Motor neuron (in vitro differentiated cells): ENCODE results near the gene NUDT6. TPM values are rescaled to one million over a fixed set of nuclear protein-coding genes. Genes with fewer than 3 reads are reported as not detected.
"Not testable (repeated sequence)": the region's sequence is repeated elsewhere in the genome, so short reads cannot be mapped to it uniquely, and the experiment has no call there.

Source experiments
- ATAC-seq, 8 experiments: fragments of 200-7000 bp; cut with Tn5 transposase; replicated peaks in 6 of 8; 2 replicates each; pipeline ENCODE4 v1.8.0; 2021; ENCODE audit warnings: mild to moderate bottlenecking in 8 of 8, moderate library complexity in 8 of 8
- H3K27ac ChIP-seq, 2 donors: fragments of 250-450 bp; sonication (Bioruptor Pico); 2 replicates each; pipeline ENCODE4 v1.9.0; 2021; ENCODE audit warnings: antibody characterized with exemption in 2 of 2, mild to moderate bottlenecking in 2 of 2, moderate library complexity in 1 of 2
- H3K4me1 ChIP-seq, 2 donors: fragments of 250-450 bp; sonication (Bioruptor Pico); replicated peaks in 1 of 2; 2 replicates each; pipeline ENCODE4 v1.6.1; 2021; ENCODE audit warnings: antibody characterized with exemption in 2 of 2, mild to moderate bottlenecking in 2 of 2, moderate library complexity in 1 of 2
- H3K4me3 ChIP-seq, 5 donors: fragments of 250-450 bp; sonication (Bioruptor Pico); 2 replicates each; pipeline ENCODE4 v1.9.0; 2021; ENCODE audit warnings: antibody characterized with exemption in 5 of 5, mild to moderate bottlenecking in 5 of 5, moderate library complexity in 4 of 5
- WGBS, 10 experiments: fragments of 450-650 bp; shearing (Covaris generic); methylation state at CpG; one replicate each; pipeline ENCODE4 v1.0.0; 2022; 5-methylcytosine and 5-hydroxymethylcytosine counted together
- in situ Hi-C, 9 experiments: fragments of 400-800 bp; cut with MboI; loops; one replicate each; pipeline ENCODE4 v1.15.0; 2021; ENCODE audit warnings: low sequenced_read_pairs in 9 of 9, low pct_unique_long_range_greater_than_20kb in 2 of 9; ENCODE audit not compliant: unreplicated experiment in 9 of 9
- total RNA-seq, 8 experiments: library from RNA; unstranded; fragments of 300-600 nt; gene quantifications; 2 replicates each; pipeline versions ENCODE4 v1.2.3 to v1.2.4, GENCODE V29; 2022

NUDT6 gene
- total RNA-seq, 8 experiments from 2014 or later = 6.6 to 14.2 (median 9.7) TPM

DNA sequence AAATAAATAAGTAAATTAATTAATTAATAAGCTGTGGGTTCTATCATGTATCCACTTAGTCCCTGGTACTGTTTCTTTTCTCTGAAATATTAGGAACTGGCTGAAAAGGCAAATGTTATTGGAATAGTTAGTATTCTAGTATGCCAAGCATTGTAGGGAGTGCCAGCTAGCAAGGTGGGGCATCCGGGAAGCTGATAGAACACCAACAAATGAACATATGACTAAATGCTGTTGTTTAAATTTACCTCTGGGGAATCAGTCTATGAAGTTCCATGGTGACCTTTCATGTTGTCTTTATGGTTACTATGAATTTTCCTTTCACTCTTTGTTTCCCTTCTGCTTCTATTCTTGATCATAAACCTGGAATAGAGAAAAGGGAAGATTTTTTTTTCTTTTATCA is 32.7 kb downstream of the NUDT6 start:
- 0 to 100% (median 71%) methylated on average over 1 of the region's 1 CpG; no CpG with 5 or more reads in 2 of the 10 experiments for WGBS, 10 experiments
- Histone ChIP-seq H3K4me3 (no peak overlapping the region), H3K27ac (no peak overlapping the region), H3K4me1 (peaks cover 0 to under 1% of the 10 kb centered on the region in 2 donors)
- peak in 2 of 8 experiments; percentile 66 to 88 for ATAC-seq
- in situ Hi-C loops = no loop called here

GRCh38 chr4:122884499-122884898 is 37.9 kb downstream of the NUDT6 start:
- in situ Hi-C loops = no loop called here

GRCh38 chr4:122882857-122883735 is 39.3 kb downstream of the NUDT6 start:
- in situ Hi-C loops = no loop called here
- 16 to 100% (median 93%) methylated on average over 1 to 5 of the region's 5 CpGs for WGBS, 10 experiments
- Histone ChIP-seq H3K4me1 (no peaks in the 10 kb centered on the region), H3K4me3 (no peak overlapping the region), H3K27ac (no peak overlapping the region)
- peak in 2 of 8 experiments; percentile 38 to 71 for ATAC-seq

More at GRCh38 chr4:122884499-122884898, 37.9 kb downstream of the NUDT6 start:
- H3K4me1 ChIP-seq = no peaks in the 10 kb centered on the region
- H3K27ac ChIP-seq = no peak overlapping the region
- H3K4me3 ChIP-seq = no peak overlapping the region
- WGBS, 10 experiments = 50 to 100% (median 83%) methylated on average over 1 of the region's 1 CpG; no CpG with 5 or more reads in 2 of the 10 experiments
- ATAC-seq = no peak

DNA sequence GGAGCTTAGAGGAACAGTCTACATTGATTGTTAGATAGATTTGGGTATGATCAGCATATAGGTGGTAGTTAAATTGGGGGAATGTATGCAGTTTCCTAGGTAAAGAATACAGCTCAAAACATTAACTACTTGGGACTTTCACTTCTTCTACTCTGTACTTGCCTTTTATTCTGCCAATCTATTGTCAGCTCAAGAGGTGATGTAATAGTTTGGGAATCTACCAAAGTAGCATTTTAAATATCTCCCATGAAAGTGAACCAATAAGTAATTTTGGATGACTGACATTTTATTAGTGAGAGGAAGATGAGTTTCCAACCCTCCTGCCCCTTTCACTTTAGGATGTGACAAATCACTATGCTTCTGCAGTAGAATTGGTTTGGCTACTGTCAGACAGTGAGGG is 43.4 kb downstream of the NUDT6 start:
- no peak overlapping the region for H3K4me3 ChIP-seq
- no peak for ATAC-seq
- H3K4me1 ChIP-seq = no peaks in the 10 kb centered on the region
- in situ Hi-C loops = no loop called here
- no peak overlapping the region for H3K27ac ChIP-seq

DNA sequence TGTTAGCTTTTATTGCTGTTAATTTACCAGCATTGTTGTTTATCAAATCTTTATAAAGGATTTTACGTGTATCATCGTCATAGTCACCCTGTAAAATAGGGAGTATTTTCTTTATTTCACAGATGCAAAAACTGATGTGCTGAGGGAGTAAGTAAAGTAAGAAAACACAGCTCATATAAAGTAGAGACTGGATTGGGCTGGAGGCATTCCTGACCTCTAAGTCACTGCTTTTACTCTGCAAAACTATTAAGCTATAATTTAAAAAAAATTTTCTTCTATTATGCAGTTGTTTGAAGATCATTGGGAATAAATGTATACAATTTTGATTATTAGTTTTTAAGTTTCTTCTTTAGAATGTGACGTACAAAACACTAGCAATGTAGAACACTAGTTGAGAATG is 45.9 kb downstream of the NUDT6 start:
- WGBS, 10 experiments = 65 to 100% (median 92%) methylated on average over 2 to 3 of the region's 3 CpGs
- in situ Hi-C loops = no loop called here
- ATAC-seq = no peak

GRCh38 chr4:122875949-122876348 is 46.4 kb downstream of the NUDT6 start:
- 89 to 100% (median 94%) methylated on average over 1 to 5 of the region's 5 CpGs; no CpG with 5 or more reads in 1 of the 10 experiments for WGBS, 10 experiments
- in situ Hi-C loops = no loop called here

More for the DNA sequence above, 45.9 kb downstream of the NUDT6 start:
- Histone ChIP-seq H3K4me1 (no peaks in the 10 kb centered on the region), H3K4me3 (no peak overlapping the region), H3K27ac (no peak overlapping the region)

GRCh38 chr4:122873821-122874593 is 48.4 kb downstream of the NUDT6 start:
- Histone ChIP-seq H3K27ac (no peak overlapping the region), H3K4me3 (no peak overlapping the region), H3K4me1 (no peaks in the 10 kb centered on the region)
- peak in 2 of 8 experiments; percentile 93 to 94 for ATAC-seq
- WGBS, 10 experiments = 0 to 100% (median 81%) methylated on average over 2 to 4 of the region's 4 CpGs
- in situ Hi-C loops = no loop called here

More at GRCh38 chr4:122875949-122876348, 46.4 kb downstream of the NUDT6 start:
- ATAC-seq = no peak
- H3K27ac ChIP-seq = no peak overlapping the region
- H3K4me3 ChIP-seq = no peak overlapping the region
- H3K4me1 ChIP-seq = no peaks in the 10 kb centered on the region

GRCh38 chr4:122873146-122873545 is 49.3 kb downstream of the NUDT6 start:
- Histone ChIP-seq H3K4me3 (no peak overlapping the region), H3K27ac (no peak overlapping the region), H3K4me1 (no peaks in the 10 kb centered on the region)
- no peak for ATAC-seq
- WGBS, 10 experiments = 50 to 100% (median 83%) methylated on average over 1 of the region's 1 CpG; no CpG with 5 or more reads in 6 of the 10 experiments
- in situ Hi-C loops = no loop called here

- H3K4me1 ChIP-seq, H3K4me3 ChIP-seq, in situ Hi-C loops, ATAC-seq, H3K27ac ChIP-seq: not testable (repeated sequence)
- WGBS, 10 experiments = 92 to 100% (median 100%) methylated on average over 2 to 3 of the region's 3 CpGs; no CpG with 5 or more reads in 2 of the 10 experiments
These were observed 54.2 kb downstream of the NUDT6 start for GRCh38 chr4:122868235-122868634.

- in situ Hi-C loops = no loop called here
- Histone ChIP-seq H3K27ac (no peak overlapping the region), H3K4me1 (no peaks in the 10 kb centered on the region), H3K4me3 (no peak overlapping the region)
- no peak for ATAC-seq
- WGBS, 10 experiments = 60 to 100% (median 97%) methylated on average over 1 to 4 of the region's 4 CpGs; no CpG with 5 or more reads in 2 of the 10 experiments
These were observed 57.0 kb downstream of the NUDT6 start for GRCh38 chr4:122865425-122865824.

DNA sequence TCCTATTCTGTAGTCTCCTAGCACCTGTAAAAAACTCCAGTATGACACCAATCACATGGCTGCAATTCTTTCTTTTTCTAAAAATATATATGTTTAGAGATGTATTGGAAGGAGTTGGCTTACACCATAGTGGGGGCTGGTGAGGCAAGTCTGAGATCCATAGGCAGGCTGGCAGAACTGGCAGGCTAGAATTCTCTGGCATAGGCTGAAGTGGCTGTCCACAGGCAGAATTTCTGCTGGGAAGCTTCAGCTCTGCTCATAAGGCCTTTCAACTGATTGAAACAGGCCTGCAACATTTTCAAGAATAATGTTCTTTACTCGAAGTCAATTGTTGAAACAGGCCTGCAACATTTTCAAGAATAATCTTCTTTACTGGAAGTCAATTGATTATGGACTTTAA is 58.8 kb downstream of the NUDT6 start:
- Histone ChIP-seq H3K4me3 (no peak overlapping the region), H3K27ac (no peak overlapping the region), H3K4me1 (no peaks in the 10 kb centered on the region)
- ATAC-seq = peak in 1 of 8 experiments; percentile 59
- in situ Hi-C loops = no loop called here
- 14 to 100% (median 75%) methylated on average over 1 of the region's 1 CpG for WGBS, 10 experiments

GRCh38 chr4:122861172-122861943 is 61.0 kb downstream of the NUDT6 start:
- peak in 1 of 8 experiments; percentile 19 for ATAC-seq
- H3K4me1 ChIP-seq = no peaks in the 10 kb centered on the region
- in situ Hi-C loops = no loop called here
- H3K4me3 ChIP-seq = no peak overlapping the region
- WGBS, 10 experiments = 50 to 95% (median 71%) methylated on average over 1 to 2 of the region's 2 CpGs; no CpG with 5 or more reads in 2 of the 10 experiments
- no peak overlapping the region for H3K27ac ChIP-seq
